Measurements from ENCODE around the gene SLC15A1. TPM values are rescaled to one million over a fixed set of nuclear protein-coding genes. Genes with fewer than 3 reads are reported as not detected.

Gene SLC15A1
- total RNA-seq, 1 experiment from 2014 or later: 2.6 TPM

DNA sequence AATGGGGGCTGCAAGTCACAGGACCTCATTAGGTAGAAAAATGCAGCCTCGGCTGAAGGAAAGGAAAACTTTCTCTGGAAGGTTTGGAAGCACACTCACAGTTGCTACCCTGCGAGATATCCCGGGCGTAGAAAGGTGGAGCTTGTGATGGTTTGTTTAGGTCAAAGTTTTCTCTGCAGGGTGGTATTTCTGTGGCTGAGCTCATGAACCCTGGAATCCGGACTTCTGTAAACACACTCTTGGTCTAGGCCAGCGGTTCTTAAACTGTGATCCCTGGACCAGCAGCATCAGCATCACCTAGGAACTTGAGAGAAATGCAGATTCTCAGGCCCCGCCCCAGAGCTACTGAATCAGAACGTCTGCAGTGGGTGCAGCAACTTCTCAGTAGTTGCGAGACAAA is 3.3 kb upstream of the SLC15A1 start:
- H3K27me3 ChIP-seq (ENCODE audit: insufficient read depth, low read length): no peaks in the 10 kb centered on the region
- H3K79me2 ChIP-seq (ENCODE audit: insufficient read depth, low read length): no peaks in the 10 kb centered on the region
- POLR2A ChIA-PET: no interaction called here
- intact Hi-C loops (cut with micrococcal nuclease): no loop called here
- no peaks in the 10 kb centered on the region for H4K20me1 ChIP-seq (ENCODE audit: insufficient read depth)
- H3K9me2 ChIP-seq (ENCODE audit: insufficient read depth): no peaks in the 10 kb centered on the region
- TF ChIP-seq SRF (IDR thresholded peaks at IDR 0.05; ENCODE audit: low read depth): no peak
- TF ChIP-seq YY1 (IDR thresholded peaks at IDR 0.05; ENCODE audit: extremely low read depth, insufficient replicate concordance, low read depth, low read length): no peak
- no peak for TF ChIP-seq EGR1 (IDR thresholded peaks at IDR 0.05; ENCODE audit: low read depth)
- TF ChIP-seq, protein P1, sequence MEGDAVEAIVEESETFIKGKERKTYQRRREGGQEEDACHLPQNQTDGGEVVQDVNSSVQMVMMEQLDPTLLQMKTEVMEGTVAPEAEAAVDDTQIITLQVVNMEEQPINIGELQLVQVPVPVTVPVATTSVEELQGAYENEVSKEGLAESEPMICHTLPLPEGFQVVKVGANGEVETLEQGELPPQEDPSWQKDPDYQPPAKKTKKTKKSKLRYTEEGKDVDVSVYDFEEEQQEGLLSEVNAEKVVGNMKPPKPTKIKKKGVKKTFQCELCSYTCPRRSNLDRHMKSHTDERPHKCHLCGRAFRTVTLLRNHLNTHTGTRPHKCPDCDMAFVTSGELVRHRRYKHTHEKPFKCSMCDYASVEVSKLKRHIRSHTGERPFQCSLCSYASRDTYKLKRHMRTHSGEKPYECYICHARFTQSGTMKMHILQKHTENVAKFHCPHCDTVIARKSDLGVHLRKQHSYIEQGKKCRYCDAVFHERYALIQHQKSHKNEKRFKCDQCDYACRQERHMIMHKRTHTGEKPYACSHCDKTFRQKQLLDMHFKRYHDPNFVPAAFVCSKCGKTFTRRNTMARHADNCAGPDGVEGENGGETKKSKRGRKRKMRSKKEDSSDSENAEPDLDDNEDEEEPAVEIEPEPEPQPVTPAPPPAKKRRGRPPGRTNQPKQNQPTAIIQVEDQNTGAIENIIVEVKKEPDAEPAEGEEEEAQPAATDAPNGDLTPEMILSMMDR (IDR thresholded peaks at IDR 0.05 in 2 of 3, conservative IDR thresholded peaks at IDR 0.05 in 1 of 3; ENCODE audit: borderline replicate concordance in 1 of 3, insufficient read depth in 1 of 3, low read depth in 2 of 3, low read length in 2 of 3): no peak
- no peak for TF ChIP-seq FOSL1 (IDR thresholded peaks at IDR 0.05; ENCODE audit: low read depth)
- TF ChIP-seq JUND (IDR thresholded peaks at IDR 0.05): no peak
- H2AFZ ChIP-seq (ENCODE audit: low read depth, low read length, poor library complexity, severe bottlenecking): no peak overlapping the region
- CTCF ChIA-PET: no interaction called here
- peaks cover 0 to 5% of the 10 kb centered on the region in 2 experiments; a peak in 1 of 4 replicates for H3K9me3 ChIP-seq (ENCODE audit: control insufficient read depth in 1 of 2, insufficient read depth in 1 of 2, low read depth in 1 of 2, low read length in 2 of 2)
- ATAC-seq (no peak), DNase-seq (ENCODE audit: low read depth, low spot score) (no peak)
- H3K27ac ChIP-seq (ENCODE audit: low read depth, low read length): no peak overlapping the region
- no peaks in the 10 kb centered on the region for H3K36me3 ChIP-seq (ENCODE audit: control insufficient read depth in 1 of 2, insufficient read depth in 2 of 2, low read length in 2 of 2)
- RAD21 ChIA-PET (ENCODE audit: low non-redundant PET in 1 of 2, low total read pairs in 2 of 2, uncharacterized antibody in 2 of 2, unreplicated experiment in 2 of 2): no interaction called here
- no TSS peak for BruUV-seq (replicated peaks)
- H3K4me3 ChIP-seq (replicated peaks in 1 of 2; ENCODE audit: low read depth in 1 of 2, low read length in 2 of 2): no peak overlapping the region
- H3K4me2 ChIP-seq (ENCODE audit: low read length): no peak overlapping the region
- peaks cover 0 to 18% of the 10 kb centered on the region in 2 experiments; a peak in 1 of 4 replicates for H3K4me1 ChIP-seq (ENCODE audit: control insufficient read depth in 1 of 2, insufficient read depth in 2 of 2, low read length in 2 of 2)
- H3K9ac ChIP-seq (ENCODE audit: low read length): no peak overlapping the region

DNA sequence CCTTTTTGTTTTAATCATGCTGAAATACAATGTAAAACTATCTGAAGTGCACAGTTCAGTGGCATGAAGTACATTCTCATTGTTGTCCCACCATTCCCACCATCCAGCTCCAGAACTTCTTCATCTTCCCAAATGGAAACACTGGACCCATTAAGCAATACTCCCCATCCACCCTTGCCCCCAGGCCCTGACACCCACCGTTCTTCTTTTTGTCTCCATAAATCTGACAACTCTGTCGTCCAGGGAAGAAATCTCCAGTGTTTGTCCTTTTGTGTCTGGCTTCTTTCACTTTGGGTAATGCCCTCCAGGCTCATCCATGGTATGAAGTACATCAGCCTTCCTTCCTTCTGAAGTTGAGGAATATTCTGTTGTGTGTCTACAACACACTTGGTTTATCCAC is 2.6 kb upstream of the SLC15A1 start:
- H3K9ac ChIP-seq (ENCODE audit: low read length): no peak overlapping the region
- BruUV-seq (replicated peaks): no TSS peak
- RAD21 ChIA-PET (ENCODE audit: low non-redundant PET in 1 of 2, low total read pairs in 2 of 2, uncharacterized antibody in 2 of 2, unreplicated experiment in 2 of 2): no interaction called here
- H3K79me2 ChIP-seq (ENCODE audit: insufficient read depth, low read length): no peaks in the 10 kb centered on the region
- POLR2A ChIA-PET: no interaction called here
- CTCF ChIA-PET: no interaction called here
- H3K27me3 ChIP-seq (ENCODE audit: insufficient read depth, low read length): no peaks in the 10 kb centered on the region
- no peak overlapping the region for H3K27ac ChIP-seq (ENCODE audit: low read depth, low read length)
- no peaks in the 10 kb centered on the region for H3K36me3 ChIP-seq (ENCODE audit: control insufficient read depth in 1 of 2, insufficient read depth in 2 of 2, low read length in 2 of 2)
- DNase-seq (ENCODE audit: low read depth, low spot score) (no peak), ATAC-seq (no peak)
- H3K9me2 ChIP-seq (ENCODE audit: insufficient read depth): no peaks in the 10 kb centered on the region
- peaks cover 0 to 5% of the 10 kb centered on the region in 2 experiments; a peak in 1 of 4 replicates for H3K9me3 ChIP-seq (ENCODE audit: control insufficient read depth in 1 of 2, insufficient read depth in 1 of 2, low read depth in 1 of 2, low read length in 2 of 2)
- intact Hi-C loops (cut with micrococcal nuclease): no loop called here
- H2AFZ ChIP-seq (ENCODE audit: low read depth, low read length, poor library complexity, severe bottlenecking): no peak overlapping the region
- no peaks in the 10 kb centered on the region for H4K20me1 ChIP-seq (ENCODE audit: insufficient read depth)
- H3K4me1 ChIP-seq (ENCODE audit: control insufficient read depth in 1 of 2, insufficient read depth in 2 of 2, low read length in 2 of 2): peaks cover 0 to 18% of the 10 kb centered on the region in 2 experiments; a peak in 1 of 4 replicates
- H3K4me3 ChIP-seq (replicated peaks in 1 of 2; ENCODE audit: low read depth in 1 of 2, low read length in 2 of 2): no peak overlapping the region
- no peak overlapping the region for H3K4me2 ChIP-seq (ENCODE audit: low read length)
- TF ChIP-seq FOSL1 (IDR thresholded peaks at IDR 0.05; ENCODE audit: low read depth) (no peak), RAD21 (IDR thresholded peaks at IDR 0.05; ENCODE audit: low read depth) (no peak), ZNF274 (IDR thresholded peaks at IDR 0.05; ENCODE audit: low read depth, low read length) (no peak), YY1 (IDR thresholded peaks at IDR 0.05; ENCODE audit: extremely low read depth, insufficient replicate concordance, low read depth, low read length) (no peak), ELF1 (IDR thresholded peaks at IDR 0.05; ENCODE audit: borderline replicate concordance, low read depth) (no peak), CBX3 (IDR thresholded peaks at IDR 0.05; ENCODE audit: low read depth) (no peak), POLR2AphosphoS5 (IDR thresholded peaks at IDR 0.05; ENCODE audit: low read depth, low read length) (no peak)
- TF ChIP-seq, protein P2, sequence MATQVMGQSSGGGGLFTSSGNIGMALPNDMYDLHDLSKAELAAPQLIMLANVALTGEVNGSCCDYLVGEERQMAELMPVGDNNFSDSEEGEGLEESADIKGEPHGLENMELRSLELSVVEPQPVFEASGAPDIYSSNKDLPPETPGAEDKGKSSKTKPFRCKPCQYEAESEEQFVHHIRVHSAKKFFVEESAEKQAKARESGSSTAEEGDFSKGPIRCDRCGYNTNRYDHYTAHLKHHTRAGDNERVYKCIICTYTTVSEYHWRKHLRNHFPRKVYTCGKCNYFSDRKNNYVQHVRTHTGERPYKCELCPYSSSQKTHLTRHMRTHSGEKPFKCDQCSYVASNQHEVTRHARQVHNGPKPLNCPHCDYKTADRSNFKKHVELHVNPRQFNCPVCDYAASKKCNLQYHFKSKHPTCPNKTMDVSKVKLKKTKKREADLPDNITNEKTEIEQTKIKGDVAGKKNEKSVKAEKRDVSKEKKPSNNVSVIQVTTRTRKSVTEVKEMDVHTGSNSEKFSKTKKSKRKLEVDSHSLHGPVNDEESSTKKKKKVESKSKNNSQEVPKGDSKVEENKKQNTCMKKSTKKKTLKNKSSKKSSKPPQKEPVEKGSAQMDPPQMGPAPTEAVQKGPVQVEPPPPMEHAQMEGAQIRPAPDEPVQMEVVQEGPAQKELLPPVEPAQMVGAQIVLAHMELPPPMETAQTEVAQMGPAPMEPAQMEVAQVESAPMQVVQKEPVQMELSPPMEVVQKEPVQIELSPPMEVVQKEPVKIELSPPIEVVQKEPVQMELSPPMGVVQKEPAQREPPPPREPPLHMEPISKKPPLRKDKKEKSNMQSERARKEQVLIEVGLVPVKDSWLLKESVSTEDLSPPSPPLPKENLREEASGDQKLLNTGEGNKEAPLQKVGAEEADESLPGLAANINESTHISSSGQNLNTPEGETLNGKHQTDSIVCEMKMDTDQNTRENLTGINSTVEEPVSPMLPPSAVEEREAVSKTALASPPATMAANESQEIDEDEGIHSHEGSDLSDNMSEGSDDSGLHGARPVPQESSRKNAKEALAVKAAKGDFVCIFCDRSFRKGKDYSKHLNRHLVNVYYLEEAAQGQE (IDR thresholded peaks at IDR 0.05; ENCODE audit: low read depth): no peak
- TF ChIP-seq, protein P3, sequence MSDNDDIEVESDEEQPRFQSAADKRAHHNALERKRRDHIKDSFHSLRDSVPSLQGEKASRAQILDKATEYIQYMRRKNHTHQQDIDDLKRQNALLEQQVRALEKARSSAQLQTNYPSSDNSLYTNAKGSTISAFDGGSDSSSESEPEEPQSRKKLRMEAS (IDR thresholded peaks at IDR 0.05): no peak

Measured in HCT116 (cell line).